Measurements from ENCODE around the gene EEF1A2. TPM values are rescaled to one million over a fixed set of nuclear protein-coding genes. Genes with fewer than 3 reads are reported as not detected.

The EEF1A2 gene
- total RNA-seq, 1 donor from 2014 or later: 20.0 TPM

DNA sequence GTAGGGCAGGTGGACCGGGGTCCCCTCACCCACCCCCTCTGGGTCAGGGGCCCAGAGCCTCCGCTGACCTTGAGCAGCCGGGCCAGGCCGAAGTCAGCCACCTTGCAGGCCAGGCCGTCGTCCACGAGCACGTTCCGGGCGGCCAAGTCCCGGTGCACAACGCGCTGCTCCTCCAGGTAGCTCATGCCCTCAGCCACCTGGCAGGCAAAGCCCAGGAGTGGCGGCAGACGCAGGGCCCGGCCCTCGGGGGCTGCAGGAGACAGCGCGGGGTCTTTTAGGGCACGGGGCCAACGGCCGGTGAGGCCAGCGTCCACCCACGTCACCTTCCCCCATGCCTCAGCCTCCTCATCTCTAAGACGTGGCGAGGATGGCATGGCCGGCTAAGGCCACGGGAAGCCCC is 42.5 kb upstream of the EEF1A2 start:
- TF ChIP-seq, protein P1, sequence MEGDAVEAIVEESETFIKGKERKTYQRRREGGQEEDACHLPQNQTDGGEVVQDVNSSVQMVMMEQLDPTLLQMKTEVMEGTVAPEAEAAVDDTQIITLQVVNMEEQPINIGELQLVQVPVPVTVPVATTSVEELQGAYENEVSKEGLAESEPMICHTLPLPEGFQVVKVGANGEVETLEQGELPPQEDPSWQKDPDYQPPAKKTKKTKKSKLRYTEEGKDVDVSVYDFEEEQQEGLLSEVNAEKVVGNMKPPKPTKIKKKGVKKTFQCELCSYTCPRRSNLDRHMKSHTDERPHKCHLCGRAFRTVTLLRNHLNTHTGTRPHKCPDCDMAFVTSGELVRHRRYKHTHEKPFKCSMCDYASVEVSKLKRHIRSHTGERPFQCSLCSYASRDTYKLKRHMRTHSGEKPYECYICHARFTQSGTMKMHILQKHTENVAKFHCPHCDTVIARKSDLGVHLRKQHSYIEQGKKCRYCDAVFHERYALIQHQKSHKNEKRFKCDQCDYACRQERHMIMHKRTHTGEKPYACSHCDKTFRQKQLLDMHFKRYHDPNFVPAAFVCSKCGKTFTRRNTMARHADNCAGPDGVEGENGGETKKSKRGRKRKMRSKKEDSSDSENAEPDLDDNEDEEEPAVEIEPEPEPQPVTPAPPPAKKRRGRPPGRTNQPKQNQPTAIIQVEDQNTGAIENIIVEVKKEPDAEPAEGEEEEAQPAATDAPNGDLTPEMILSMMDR (conservative IDR thresholded peaks at IDR 0.05; ENCODE audit: low read depth, low read length): no peak
- no peak for DNase-seq (ENCODE audit: low read depth)
- H3K4me3 ChIP-seq (ENCODE audit: low read depth, low read length): no peak overlapping the region

DNA sequence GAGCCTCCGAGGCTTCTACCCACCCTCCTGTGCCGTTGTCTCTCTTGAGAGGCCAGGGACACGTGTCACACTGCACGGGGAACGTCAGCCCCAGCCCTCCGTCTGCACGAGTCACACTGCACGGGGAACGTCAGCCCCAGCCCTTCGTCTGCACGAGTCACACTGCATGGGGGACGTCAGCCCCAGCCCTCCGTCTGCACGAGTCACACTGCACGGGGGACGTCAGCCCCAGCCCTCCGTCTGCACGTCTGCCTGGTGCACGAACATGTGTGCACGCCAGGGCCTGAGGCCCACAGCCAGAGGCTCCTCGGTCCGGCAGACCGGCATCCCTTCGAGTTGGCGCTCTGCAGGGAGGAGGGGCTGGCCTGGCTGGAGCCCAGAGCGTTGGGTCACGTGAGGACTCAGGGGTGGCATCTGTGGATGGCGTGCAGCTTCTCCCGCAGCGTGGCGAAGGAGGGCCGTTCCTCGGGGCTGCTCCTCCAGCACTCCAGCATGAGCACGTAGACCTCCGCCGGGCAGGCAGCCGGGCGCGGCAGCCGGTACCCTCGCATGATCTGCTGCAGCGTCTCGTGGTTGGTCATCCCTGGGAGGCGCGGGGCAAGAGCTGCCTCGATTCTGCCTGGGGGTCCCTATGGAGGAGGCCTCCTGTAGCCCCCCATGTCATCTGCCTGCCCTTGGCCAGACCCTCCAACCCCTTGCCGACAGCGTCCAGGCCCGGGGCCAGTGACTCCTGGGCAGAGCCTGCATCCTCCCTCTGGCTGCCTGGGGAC is 41.7 kb upstream of the EEF1A2 start:
- no peak overlapping the region for H3K4me3 ChIP-seq (ENCODE audit: low read depth, low read length)
- TF ChIP-seq, protein P1 (conservative IDR thresholded peaks at IDR 0.05; ENCODE audit: low read depth, low read length): no peak
- DNase-seq (ENCODE audit: low read depth): no peak

DNA sequence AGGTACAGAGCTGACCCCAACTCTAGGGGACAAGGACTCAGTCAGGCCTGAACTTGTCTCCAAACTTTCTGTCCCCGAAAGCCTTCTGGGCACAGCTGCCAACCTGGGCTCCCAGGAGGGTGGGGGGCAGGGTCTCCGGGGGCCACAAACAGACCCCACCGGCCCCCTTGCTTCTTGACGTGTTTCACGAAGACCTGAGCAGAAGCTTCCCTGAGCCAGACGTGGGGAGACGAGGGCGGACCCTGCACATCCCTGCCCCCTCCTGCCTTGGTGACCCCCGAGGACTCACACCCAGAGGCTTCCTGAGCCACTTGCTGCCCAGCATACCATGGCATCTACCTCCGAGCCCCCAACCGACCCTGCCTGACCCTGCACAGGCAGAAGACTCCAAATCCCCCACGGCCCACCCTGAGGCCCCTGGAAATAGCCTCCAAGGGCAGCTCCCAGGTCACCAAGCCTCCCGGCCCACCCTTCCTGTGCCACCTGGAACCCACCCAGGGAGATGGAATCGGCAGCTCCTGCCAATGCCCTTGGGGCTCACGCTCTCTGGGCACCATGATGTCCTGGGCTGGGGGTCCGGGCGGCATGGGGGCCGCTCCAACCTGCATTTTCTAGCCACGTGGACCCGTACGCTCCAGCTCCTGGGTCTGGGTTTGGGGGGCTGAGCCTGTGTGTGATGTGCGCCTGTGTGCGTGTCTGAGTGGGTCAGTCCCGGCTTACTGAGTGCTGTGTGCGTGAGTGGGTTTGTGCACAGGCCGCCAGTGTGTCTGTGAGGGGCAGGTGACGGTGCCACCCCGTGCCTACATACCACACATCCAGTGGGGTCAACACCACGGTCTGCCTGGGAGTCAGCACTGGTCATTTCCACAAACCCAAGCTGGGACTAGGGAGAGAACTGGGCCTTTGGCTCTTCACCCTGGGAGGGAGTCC is 40.8 kb upstream of the EEF1A2 start:
- TF ChIP-seq, protein P1 (conservative IDR thresholded peaks at IDR 0.05; ENCODE audit: low read depth, low read length): no peak
- no peak overlapping the region for H3K4me3 ChIP-seq (ENCODE audit: low read depth, low read length)
- DNase-seq (ENCODE audit: low read depth): no peak

DNA sequence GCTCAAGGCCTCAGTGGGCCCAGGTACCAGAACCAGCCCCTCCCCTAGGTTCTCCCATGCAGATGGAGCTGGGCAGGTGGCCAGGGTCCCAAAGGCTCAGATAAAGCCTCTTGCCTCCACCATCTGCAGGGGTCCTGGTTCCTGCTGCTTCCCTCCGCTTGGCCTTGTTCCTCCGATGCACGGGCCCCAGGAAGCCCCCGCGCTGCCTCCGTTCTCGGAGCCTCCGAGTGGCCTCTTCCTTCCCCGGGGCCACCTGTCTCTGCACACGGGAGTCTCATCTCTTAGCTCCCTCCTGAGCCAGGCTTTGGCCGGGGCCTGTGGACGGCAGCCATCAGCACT is 40.2 kb upstream of the EEF1A2 start:
- TF ChIP-seq, protein P1 (conservative IDR thresholded peaks at IDR 0.05; ENCODE audit: low read depth, low read length): no peak
- no peak for DNase-seq (ENCODE audit: low read depth)
- H3K4me3 ChIP-seq (ENCODE audit: low read depth, low read length): no peak overlapping the region

DNA sequence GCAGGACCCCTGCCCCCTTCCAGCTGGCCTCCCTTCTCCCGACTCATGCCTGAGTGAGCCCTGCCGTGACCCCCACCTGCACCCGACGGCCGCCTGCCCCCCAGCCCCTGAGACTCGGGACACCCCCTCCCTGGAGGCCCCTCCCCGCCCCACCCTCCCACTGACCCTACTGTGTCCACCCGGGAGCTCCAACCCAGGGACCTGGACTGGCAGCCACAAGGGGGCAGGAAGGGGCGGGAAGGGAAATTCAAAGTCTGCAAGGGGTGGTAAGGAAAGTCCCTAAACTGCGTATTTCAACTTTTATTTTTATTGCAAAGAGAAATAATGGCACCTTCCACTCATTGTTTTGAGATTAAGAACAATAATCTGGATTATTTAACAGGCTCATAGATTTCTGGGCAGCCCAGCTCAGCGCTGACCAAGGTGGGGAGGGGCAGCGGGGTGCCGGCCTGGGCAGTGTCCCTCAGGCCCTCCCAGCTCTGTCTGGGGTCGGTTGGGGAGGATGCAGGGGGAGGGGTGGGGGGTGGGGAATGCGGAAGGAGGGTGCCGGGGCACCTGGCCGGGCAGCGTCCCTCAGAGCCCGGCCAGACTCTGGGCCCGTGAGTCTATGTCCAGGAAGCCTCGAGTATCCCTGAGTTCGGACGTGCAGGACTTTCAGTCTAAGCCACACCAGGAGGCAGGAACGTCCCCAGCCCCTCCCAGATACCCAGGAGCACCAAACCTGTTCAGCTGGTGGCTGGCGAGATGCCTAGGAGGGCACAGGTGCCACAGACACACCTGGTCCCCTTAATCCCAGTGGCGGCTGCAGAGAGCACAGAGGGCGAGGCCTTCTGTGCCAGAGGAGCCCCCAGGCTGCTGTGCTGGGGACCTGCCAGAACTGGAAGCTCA is 39.6 kb upstream of the EEF1A2 start:
- H3K4me3 ChIP-seq (ENCODE audit: low read depth, low read length): peak overlapping the region; percentile 46
- DNase-seq (ENCODE audit: low read depth): no peak
- TF ChIP-seq, protein P1 (conservative IDR thresholded peaks at IDR 0.05; ENCODE audit: low read depth, low read length): no peak

DNA sequence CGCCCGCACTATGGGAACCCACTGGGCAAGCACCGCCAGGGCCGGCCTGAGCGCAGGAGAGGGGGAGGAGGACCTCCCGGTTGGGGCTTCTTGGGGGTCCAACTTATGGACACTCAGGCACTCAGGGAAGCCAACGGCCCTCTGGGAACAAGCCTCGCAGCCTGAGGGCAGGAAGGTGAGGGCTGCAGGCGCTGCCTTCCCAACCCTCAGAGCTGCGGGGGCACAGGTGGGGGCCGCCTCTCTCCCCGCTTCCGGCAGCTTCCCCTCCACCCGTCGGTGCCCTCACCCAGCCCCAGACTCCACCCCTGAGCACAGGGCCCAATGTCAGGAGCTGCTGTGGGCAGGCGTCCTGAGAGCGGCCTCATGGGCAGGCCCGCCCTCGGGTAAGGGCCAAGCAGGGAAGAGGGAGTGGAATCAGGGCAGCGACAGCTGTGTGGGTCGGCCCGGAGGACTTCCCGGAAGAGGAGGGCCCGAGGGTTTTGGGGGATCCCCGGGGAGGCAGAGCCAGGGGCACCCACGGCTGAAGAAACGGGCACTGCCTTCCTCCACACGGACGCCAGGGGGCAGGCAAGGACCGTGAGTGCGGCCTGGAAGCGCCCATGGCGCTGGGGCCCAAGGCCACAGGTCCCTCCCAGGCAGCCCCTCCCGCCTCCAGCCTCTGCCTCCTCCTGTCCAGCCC is 38.8 kb upstream of the EEF1A2 start:
- TF ChIP-seq, protein P1 (conservative IDR thresholded peaks at IDR 0.05; ENCODE audit: low read depth, low read length): peak; percentile 79
- peak overlapping the region; percentile 46 for H3K4me3 ChIP-seq (ENCODE audit: low read depth, low read length)
- DNase-seq (ENCODE audit: low read depth): peak; percentile 52
